Dendritic cell treated with granulocyte-macrophage colony-stimulating factor and Interleukin-4, amounts not matched to agents 40 ng/mL and 50 ng/mL, for 4 days (primary cell): ENCODE data around the gene ARL5A.
"Not testable (repeated sequence)": the region's sequence is repeated elsewhere in the genome, so short reads cannot be mapped to it uniquely, and the experiment has no call there.

Experiments used
- H3K27ac Mint-ChIP-seq: one replicate; pipeline ENCODE4 v1.8.0; 2022; ENCODE audit warnings: mild to moderate bottlenecking, mixed read lengths
- H3K27me3 Mint-ChIP-seq: one replicate; pipeline ENCODE4 v1.8.0; 2022; ENCODE audit warnings: mild to moderate bottlenecking, mixed read lengths
- H3K36me3 Mint-ChIP-seq: one replicate; pipeline ENCODE4 v1.8.0; 2022; ENCODE audit warnings: low read depth, mixed read lengths
- H3K4me1 Mint-ChIP-seq: one replicate; pipeline ENCODE4 v1.8.0; 2022; ENCODE audit warnings: low read depth, mixed read lengths
- H3K4me3 Mint-ChIP-seq: one replicate; pipeline ENCODE4 v1.8.0; 2022; ENCODE audit warnings: mild to moderate bottlenecking, moderate library complexity, mixed read lengths
- H3K9me3 Mint-ChIP-seq: one replicate; pipeline ENCODE4 v1.8.0; 2022; ENCODE audit warnings: mixed read lengths
- intact Hi-C: fragments of 100-400 bp; cut with micrococcal nuclease; formaldehyde crosslinking; loops from one replicate; pipeline ENCODE4 v1.15.0; 2022

ARL5A gene

DNA sequence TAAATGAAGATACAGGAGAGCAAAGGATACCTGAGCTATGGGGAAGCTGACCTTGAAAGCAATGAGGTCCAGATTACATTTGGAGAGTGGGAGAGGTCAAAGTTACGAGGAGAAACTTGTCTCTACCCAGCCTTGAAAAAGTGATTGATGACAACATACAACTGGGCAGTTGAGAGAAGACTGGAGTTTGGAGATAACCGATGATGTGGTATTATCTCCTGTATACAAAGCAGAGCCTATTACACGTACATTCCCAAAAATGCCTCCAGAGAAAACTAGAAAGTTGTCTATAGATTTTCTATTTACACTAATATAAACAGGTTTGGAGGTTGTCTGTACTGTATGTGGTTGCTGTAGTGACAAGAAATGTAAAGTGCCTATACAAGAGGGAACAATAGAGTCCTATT, 28.3 kb downstream of the ARL5A start:
- H3K36me3 Mint-ChIP-seq = peaks cover 41% of the 10 kb centered on the region
- intact Hi-C loops = no loop called here

DNA sequence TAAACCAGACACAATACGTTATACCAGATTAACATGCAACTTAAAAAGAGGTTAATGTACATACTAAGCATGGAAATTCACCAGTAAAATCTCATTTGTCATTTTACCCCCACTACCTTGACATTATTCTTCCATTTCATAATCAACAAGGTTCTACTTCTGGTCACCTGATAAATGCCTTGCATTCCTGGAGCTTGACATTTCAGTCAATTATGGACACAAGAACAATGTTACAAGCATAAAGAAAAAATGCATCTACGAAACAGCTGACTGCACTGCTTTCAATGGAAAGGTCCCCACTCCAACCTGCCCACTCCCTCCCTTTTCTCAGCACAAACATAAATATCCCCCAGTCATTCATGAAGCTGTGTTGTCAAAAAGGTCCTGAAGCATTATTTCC, 31.4 kb downstream of the ARL5A start:
- H3K9me3 Mint-ChIP-seq = no peaks in the 10 kb centered on the region
- no peaks in the 10 kb centered on the region for H3K27me3 Mint-ChIP-seq
- no peak overlapping the region for H3K27ac Mint-ChIP-seq
- intact Hi-C loops = no loop called here
- H3K4me1 Mint-ChIP-seq = no peaks in the 10 kb centered on the region
- no peak overlapping the region for H3K4me3 Mint-ChIP-seq
- H3K36me3 Mint-ChIP-seq = peaks cover 45% of the 10 kb centered on the region

More for the DNA sequence above, 28.3 kb downstream of the ARL5A start:
- Mint-ChIP-seq H3K27ac (no peak overlapping the region), H3K4me1 (no peaks in the 10 kb centered on the region), H3K9me3 (no peaks in the 10 kb centered on the region), H3K27me3 (no peaks in the 10 kb centered on the region), H3K4me3 (no peak overlapping the region)

DNA sequence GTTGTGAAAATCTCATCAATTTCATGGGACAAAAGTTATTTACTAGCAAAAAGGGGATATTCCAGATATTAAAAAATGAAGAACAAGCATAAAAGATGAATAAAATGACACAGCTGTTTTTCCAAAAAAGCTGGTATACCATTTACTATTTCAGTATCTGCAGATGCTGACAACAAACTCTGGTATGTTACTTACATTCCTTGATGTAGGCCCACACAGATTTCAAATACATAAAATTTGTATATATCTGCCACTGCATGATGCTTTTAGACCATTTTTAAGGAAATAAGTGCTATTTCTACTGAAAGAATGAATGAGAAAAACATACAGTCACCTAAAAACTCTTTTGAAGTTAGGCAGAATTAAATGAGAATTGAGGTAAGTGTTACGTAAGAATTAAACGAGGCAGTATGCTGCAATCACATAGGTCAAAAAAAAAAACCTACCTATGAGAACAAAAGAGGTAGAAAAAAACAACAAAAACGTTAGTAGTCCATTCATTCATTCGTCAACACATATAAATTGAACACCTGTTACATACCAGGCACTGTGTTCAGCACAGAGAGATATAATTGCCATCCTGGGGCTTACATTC, 32.5 kb downstream of the ARL5A start:
- Mint-ChIP-seq H3K36me3 (peaks cover 54% of the 10 kb centered on the region), H3K4me3 (no peak overlapping the region), H3K9me3 (no peaks in the 10 kb centered on the region), H3K27ac (no peak overlapping the region), H3K4me1 (no peaks in the 10 kb centered on the region), H3K27me3 (no peaks in the 10 kb centered on the region)
- intact Hi-C loops = no loop called here

DNA sequence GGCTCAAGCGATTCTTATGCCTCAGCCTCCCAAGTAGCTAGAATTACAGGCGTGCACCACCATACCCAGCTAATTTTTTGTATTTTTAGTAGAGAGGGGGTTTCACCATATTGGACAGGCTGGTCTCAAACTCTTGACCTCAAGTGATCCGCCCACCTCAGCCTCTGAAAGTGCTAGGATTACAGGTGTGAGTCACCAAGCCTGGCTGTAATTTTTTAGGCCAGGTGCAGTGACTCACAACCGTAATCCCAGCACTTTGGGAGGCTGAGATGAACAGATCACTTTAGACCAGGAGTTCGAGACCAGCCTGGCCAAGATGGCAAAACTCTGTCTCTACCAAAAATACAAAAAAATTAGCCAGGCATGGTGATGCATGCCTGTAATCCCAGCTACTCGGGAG, 33.8 kb downstream of the ARL5A start:
- H3K36me3 Mint-ChIP-seq = peaks cover 65% of the 10 kb centered on the region

DNA sequence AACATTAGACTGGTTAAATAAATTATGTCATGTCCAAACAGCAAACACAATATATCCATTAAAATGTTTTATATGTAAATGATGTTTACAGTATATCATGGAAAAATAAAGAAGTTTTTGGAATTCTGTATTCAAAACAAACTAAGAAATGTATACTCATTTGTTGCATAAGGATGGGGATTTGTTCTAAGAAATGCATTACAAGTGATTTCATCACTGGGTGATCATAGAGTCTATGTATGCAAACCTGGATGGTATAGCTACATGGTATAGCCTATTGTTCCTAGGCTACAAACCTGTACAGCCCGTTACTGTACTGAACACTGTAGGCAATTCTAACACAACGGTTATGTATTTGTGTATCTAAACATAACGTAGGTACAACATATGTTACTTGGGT, 35.1 kb downstream of the ARL5A start:
- H3K4me1 Mint-ChIP-seq = no peaks in the 10 kb centered on the region
- H3K36me3 Mint-ChIP-seq = peaks cover 66% of the 10 kb centered on the region
- no peaks in the 10 kb centered on the region for H3K27me3 Mint-ChIP-seq
- intact Hi-C loops = no loop called here
- no peaks in the 10 kb centered on the region for H3K9me3 Mint-ChIP-seq
- no peak overlapping the region for H3K4me3 Mint-ChIP-seq
- H3K27ac Mint-ChIP-seq = no peak overlapping the region

More for the DNA sequence above, 33.8 kb downstream of the ARL5A start:
- intact Hi-C loops, H3K27me3 Mint-ChIP-seq, H3K4me3 Mint-ChIP-seq, H3K27ac Mint-ChIP-seq, H3K4me1 Mint-ChIP-seq, H3K9me3 Mint-ChIP-seq: not testable (repeated sequence)

DNA sequence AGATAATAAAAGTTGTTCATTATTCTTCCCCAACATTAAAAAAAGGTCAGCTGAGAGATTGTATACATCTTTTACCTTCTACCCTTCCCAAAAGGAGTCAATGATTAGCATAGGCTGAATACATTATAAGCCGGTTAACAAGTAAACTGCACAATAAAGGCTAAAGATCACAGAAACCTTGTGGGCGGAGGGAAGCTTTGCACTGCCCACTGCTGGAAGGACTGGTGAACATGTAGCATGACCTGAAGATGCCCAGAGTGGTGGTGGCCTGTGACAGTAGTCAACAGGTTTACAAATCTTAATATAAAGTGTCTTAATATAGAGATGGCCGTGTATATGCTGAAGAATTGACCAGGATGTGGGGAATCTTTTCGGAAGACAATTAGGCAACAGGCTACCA, 35.6 kb downstream of the ARL5A start:
- no peak overlapping the region for H3K4me3 Mint-ChIP-seq
- H3K36me3 Mint-ChIP-seq = peaks cover 68% of the 10 kb centered on the region
- H3K4me1 Mint-ChIP-seq = no peaks in the 10 kb centered on the region
- no peak overlapping the region for H3K27ac Mint-ChIP-seq
- no peaks in the 10 kb centered on the region for H3K9me3 Mint-ChIP-seq
- intact Hi-C loops = no loop called here
- H3K27me3 Mint-ChIP-seq = no peaks in the 10 kb centered on the region

DNA sequence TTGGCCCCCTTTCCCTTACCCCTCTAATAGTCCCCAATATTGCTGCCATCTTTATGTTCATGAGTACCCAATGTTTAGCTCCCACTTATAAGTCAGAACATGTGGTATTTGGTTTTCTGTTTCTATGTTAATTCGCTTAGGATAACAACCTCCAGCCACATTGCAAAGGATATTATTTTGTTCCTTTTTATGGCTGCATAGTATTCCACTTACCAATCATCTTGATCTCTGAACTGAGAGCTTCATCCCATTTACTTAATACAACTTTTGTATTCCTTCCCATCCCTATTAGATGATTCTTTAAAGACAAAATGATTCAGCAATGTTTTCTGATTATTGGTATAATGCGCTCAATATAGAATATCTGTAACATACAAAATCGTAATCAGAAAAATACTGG, 36.7 kb downstream of the ARL5A start:
- Mint-ChIP-seq H3K4me1 (no peaks in the 10 kb centered on the region), H3K27me3 (no peaks in the 10 kb centered on the region), H3K4me3 (no peak overlapping the region), H3K27ac (no peak overlapping the region), H3K36me3 (peaks cover 61% of the 10 kb centered on the region), H3K9me3 (no peaks in the 10 kb centered on the region)
- intact Hi-C loops = no loop called here

DNA sequence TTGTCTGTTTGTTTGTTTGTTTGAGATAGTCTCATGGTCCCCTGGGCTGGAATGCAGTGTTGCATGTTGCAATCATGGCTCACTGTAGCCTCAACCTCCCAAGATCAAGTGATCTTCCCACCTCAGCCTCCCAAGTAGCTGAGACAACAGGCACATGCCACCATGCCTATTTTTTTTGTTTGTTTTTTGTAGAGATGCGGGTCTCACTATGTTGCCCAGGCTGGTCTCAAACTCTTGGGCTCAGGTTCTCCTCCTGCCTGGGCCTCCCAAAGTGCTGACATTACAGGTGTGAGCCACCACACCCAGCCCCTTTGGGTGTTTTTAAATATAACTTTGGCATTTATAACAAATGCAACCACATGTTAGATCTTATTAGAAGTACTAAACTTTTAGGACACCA, 37.5 kb downstream of the ARL5A start:
- intact Hi-C loops = no loop called here
- Mint-ChIP-seq H3K27ac (no peak overlapping the region), H3K27me3 (no peaks in the 10 kb centered on the region), H3K4me1 (no peaks in the 10 kb centered on the region), H3K36me3 (peaks cover 62% of the 10 kb centered on the region), H3K4me3 (no peak overlapping the region), H3K9me3 (no peaks in the 10 kb centered on the region)

DNA sequence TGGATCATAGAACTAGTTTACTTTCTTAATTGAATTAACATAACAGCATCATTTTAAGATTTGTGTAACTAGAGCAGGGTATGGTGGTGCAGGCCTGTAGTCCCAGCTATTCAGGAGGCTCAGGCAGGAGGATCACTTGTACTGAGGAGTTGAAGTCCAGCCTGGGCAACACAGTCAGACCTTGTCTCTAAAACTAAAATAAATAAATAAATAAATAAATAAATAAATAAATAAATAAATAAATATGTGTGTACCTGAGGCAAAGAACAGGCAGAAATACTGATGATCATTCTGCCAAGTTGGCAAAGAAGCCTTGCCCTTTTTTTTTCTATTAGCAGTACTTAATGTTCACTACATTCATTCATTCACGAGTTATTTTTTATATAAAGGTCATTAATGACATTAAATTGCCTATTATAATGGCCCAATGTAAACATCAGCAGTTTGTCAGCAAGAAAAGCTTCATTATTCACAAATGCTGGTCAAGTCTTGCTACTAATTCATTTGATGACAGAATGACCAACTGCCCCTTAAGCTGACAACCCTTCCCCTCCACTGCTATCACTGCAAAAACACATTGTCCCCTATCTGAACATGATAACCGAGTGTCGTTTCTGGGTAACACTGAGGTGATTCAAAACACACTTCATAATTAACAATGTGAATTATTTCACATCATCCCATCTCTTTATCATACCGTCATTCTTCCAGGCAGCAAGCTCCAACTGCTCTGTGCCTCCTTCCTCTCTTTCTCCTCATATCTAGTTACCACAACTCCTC, 39.0 kb downstream of the ARL5A start:
- H3K36me3 Mint-ChIP-seq = peaks cover 64% of the 10 kb centered on the region
- H3K27me3 Mint-ChIP-seq = no peaks in the 10 kb centered on the region
- no peak overlapping the region for H3K27ac Mint-ChIP-seq
- H3K4me3 Mint-ChIP-seq = no peak overlapping the region
- H3K4me1 Mint-ChIP-seq = no peaks in the 10 kb centered on the region
- intact Hi-C loops = no loop called here
- H3K9me3 Mint-ChIP-seq = no peaks in the 10 kb centered on the region

DNA sequence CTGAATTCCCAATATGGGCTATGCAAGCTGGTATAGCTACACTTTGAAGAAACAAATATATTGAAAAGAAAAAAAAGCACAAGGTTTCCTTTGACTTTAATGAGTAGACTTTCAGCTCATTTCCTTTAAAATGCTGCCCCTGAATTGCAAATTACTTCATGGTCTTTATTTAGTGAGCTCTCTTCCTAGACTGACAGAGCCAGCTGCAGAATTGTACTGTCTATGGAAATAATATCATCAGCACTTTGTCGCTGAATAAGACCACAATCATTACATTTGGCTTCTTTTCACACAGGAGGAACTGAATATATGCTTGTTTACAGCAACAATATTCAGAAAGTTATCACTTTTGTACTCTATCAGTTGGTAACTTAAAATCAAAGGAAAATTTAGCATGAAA, 41.7 kb downstream of the ARL5A start:
- Mint-ChIP-seq H3K4me1 (no peaks in the 10 kb centered on the region), H3K36me3 (peaks cover 65% of the 10 kb centered on the region)
- intact Hi-C loops = no loop called here

DNA sequence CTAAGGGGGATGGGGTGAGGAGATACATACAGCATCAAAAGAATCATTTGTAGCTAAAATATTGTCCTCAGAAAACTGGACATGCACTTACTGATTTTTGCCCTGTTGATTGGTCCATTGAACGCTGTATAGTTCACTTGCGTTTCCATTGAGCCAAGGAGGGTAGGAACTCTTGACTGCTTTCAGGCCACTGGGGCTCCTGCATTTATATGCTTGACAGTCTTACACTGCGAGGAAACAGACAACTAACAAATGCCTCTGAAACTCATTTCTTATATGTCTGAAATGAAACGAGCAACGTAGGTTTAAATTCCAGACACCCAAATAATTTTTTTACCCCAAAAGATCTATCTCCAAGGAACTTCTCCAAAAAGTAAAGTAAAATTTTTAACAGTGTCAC, 42.1 kb downstream of the ARL5A start:
- Mint-ChIP-seq H3K27me3 (no peaks in the 10 kb centered on the region), H3K4me3 (no peak overlapping the region), H3K9me3 (no peaks in the 10 kb centered on the region), H3K4me1 (no peaks in the 10 kb centered on the region), H3K27ac (no peak overlapping the region), H3K36me3 (peaks cover 63% of the 10 kb centered on the region)
- intact Hi-C loops = no loop called here

More for the DNA sequence above, 41.7 kb downstream of the ARL5A start:
- Mint-ChIP-seq H3K9me3 (no peaks in the 10 kb centered on the region), H3K27me3 (no peaks in the 10 kb centered on the region), H3K27ac (no peak overlapping the region), H3K4me3 (no peak overlapping the region)

DNA sequence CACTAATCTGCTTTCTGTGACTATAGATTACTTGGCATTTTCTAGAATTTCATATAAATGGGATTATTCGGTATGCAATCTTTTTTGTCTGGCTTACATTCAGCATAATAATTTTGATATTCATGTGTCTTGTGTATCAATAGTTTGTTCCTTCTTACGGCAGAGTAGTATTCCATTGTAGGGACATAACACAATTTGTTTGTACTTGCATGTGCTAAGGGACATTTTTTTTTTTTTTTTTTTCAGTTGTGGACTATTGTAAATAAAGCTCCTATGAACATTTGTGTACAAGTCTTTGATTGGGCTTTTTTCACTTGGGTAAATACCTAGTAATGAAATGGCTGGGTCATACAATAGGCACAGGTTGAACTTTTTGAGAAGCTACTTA, 45.1 kb downstream of the ARL5A start:
- H3K4me1 Mint-ChIP-seq = no peaks in the 10 kb centered on the region
- H3K27me3 Mint-ChIP-seq = no peaks in the 10 kb centered on the region
- intact Hi-C loops = no loop called here
- no peak overlapping the region for H3K4me3 Mint-ChIP-seq
- H3K9me3 Mint-ChIP-seq = no peaks in the 10 kb centered on the region
- peaks cover 67% of the 10 kb centered on the region for H3K36me3 Mint-ChIP-seq
- H3K27ac Mint-ChIP-seq = no peak overlapping the region

DNA sequence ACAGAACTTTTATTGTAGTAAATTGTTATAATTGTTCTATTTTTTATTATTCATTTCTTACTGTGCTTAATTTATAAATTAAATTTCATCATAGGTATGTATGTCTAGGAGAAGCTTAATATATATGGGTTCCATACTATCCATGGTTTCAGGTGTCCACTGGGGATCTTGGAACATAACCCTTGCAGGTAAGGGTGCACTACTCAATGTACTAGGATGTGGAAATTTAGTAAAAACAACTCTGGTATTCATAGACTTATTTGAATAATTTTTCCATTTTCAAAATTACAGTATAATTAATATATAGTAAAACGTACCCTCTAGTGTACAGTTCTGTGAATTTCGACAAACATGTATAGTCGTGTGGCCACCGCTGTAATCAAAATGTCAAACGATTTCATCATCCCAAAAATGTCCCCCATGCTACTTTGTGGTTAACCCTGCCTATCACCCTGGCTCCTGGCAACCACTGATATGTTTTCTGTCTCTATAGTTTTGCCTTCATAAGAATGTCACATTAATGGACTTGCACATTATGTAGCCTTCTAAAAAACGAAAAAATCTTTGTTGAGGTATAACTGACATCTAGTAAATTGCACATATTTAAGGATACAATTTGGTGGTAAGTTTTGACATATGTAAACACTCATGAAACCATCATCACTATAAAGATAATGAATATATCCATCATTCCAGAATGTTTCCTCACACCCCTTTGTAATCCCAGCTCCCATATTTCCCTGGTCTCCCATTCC, 45.7 kb downstream of the ARL5A start:
- no peaks in the 10 kb centered on the region for H3K27me3 Mint-ChIP-seq
- peaks cover 65% of the 10 kb centered on the region for H3K36me3 Mint-ChIP-seq
- intact Hi-C loops = no loop called here
- no peaks in the 10 kb centered on the region for H3K9me3 Mint-ChIP-seq
- no peak overlapping the region for H3K27ac Mint-ChIP-seq
- H3K4me3 Mint-ChIP-seq = no peak overlapping the region
- H3K4me1 Mint-ChIP-seq = no peaks in the 10 kb centered on the region

DNA sequence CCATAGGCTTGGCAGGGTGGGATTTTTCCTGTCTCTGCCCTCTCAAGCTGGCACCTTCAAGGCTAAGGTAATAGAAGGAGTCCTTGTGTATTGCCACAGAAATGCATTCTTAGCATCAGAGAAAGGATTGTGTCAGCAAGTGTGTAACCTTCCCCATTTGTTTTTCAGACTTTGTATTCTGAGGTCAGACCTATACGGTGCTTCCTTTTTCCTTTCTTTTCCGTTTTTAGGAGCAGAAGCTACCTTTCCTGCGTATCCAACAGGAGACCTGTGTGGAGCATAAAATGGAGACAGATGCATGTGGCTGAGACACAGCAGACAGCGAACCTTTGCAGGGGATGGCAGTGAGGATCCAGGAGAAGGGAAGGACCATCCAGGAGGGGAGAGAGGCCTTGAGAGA, 46.6 kb downstream of the ARL5A start:
- H3K4me1 Mint-ChIP-seq = no peaks in the 10 kb centered on the region
- intact Hi-C loops = no loop called here
- H3K27ac Mint-ChIP-seq = no peak overlapping the region
- H3K27me3 Mint-ChIP-seq = no peaks in the 10 kb centered on the region
- H3K4me3 Mint-ChIP-seq = no peak overlapping the region
- no peaks in the 10 kb centered on the region for H3K9me3 Mint-ChIP-seq
- peaks cover 74% of the 10 kb centered on the region for H3K36me3 Mint-ChIP-seq
